ENCODE data around the gene SYCP2. TPM values are rescaled to one million over a fixed set of nuclear protein-coding genes. Genes with fewer than 3 reads are reported as not detected.

Gene SYCP2
- polyA plus RNA-seq, 1 of the 3 experiments (the other 2 are of a cell fraction), result 0.76 TPM

DNA sequence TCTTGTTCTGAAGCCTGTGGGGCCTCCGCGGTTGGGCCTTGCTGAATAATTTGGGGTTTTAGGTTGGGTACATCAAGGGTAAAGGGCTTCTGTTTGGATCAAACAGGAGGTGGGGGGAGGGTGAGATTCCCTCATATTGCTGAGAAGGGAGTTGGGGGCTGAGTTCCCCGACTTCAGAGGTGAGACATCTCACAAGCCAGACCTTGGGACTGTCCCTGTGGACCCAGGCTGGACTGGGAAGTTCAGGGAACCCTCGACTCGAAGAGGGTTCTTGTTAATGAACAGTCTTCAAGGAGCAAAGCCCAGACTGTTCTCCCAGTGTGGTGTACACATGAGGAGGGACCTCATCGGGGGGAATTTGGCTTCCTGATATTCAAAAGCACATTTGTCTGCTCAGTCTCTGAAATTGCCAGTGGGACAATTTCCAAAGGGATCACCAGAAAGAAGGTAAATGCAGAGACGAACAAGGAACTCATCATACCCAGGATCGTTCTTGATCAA, 118.5 kb downstream of the SYCP2 start:
- H3K4me1 ChIP-seq (ENCODE audit: control insufficient read depth in 1 of 2, insufficient read depth in 2 of 2, low read depth in 1 of 2, low read length in 1 of 2), result peaks cover 0 to 2% of the 10 kb centered on the region in 2 experiments; a peak in 1 of 4 replicates
- no peaks in the 10 kb centered on the region for H3F3A ChIP-seq (replicated peaks; ENCODE audit: insufficient read depth)
- no peak overlapping the region for H2AFZ ChIP-seq (ENCODE audit: low read depth)
- H3K4me3 ChIP-seq (ENCODE audit: low read depth in 2 of 2, low read length in 1 of 2), result no peak overlapping the region
- H3K4me2 ChIP-seq, result no peak overlapping the region
- H3K79me2 ChIP-seq (ENCODE audit: insufficient read depth), result no peaks in the 10 kb centered on the region
- no peaks in the 10 kb centered on the region for H3K9me3 ChIP-seq
- TF ChIP-seq RCOR1 (IDR thresholded peaks at IDR 0.05; ENCODE audit: low read length), result no peak
- TF ChIP-seq EP300 (IDR thresholded peaks at IDR 0.05; ENCODE audit: borderline replicate concordance in 1 of 2, low read depth in 1 of 2, low read length in 1 of 2), result no peak
- TF ChIP-seq FOSL2 (IDR thresholded peaks at IDR 0.05; ENCODE audit: borderline replicate concordance, low read depth), result no peak
- no peak for TF ChIP-seq SIN3A (IDR thresholded peaks at IDR 0.05; ENCODE audit: borderline replicate concordance, low read depth, low read length)
- TF ChIP-seq, protein P1, sequence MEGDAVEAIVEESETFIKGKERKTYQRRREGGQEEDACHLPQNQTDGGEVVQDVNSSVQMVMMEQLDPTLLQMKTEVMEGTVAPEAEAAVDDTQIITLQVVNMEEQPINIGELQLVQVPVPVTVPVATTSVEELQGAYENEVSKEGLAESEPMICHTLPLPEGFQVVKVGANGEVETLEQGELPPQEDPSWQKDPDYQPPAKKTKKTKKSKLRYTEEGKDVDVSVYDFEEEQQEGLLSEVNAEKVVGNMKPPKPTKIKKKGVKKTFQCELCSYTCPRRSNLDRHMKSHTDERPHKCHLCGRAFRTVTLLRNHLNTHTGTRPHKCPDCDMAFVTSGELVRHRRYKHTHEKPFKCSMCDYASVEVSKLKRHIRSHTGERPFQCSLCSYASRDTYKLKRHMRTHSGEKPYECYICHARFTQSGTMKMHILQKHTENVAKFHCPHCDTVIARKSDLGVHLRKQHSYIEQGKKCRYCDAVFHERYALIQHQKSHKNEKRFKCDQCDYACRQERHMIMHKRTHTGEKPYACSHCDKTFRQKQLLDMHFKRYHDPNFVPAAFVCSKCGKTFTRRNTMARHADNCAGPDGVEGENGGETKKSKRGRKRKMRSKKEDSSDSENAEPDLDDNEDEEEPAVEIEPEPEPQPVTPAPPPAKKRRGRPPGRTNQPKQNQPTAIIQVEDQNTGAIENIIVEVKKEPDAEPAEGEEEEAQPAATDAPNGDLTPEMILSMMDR (IDR thresholded peaks at IDR 0.05), result no peak
- no peak for TF ChIP-seq POLR2AphosphoS5 (IDR thresholded peaks at IDR 0.05; ENCODE audit: low read depth, low read length)
- TF ChIP-seq CHD2 (IDR thresholded peaks at IDR 0.05; ENCODE audit: low read length, partially characterized antibody), result no peak
- no peak for TF ChIP-seq RFX5 (IDR thresholded peaks at IDR 0.05; ENCODE audit: low read length)
- TF ChIP-seq SMC3 (IDR thresholded peaks at IDR 0.05; ENCODE audit: low read depth, low read length), result no peak
- H3K9ac ChIP-seq, result no peak overlapping the region
- CTCF ChIA-PET, result no interaction called here
- no peaks in the 10 kb centered on the region for H4K20me1 ChIP-seq (ENCODE audit: insufficient read depth)
- H3K27me3 ChIP-seq (ENCODE audit: insufficient read depth), result no peaks in the 10 kb centered on the region
- POLR2A ChIA-PET, result no interaction called here
- no peaks in the 10 kb centered on the region for H3K9me2 ChIP-seq
- 31% methylated on average over 8 of the region's 8 CpGs for WGBS (ENCODE audit: low lambda C conversion rate)
- no peak overlapping the region for H3K27ac ChIP-seq (ENCODE audit: low read depth in 2 of 2, low read length in 1 of 2)
- no peaks in the 10 kb centered on the region for H3K36me3 ChIP-seq (replicated peaks in 1 of 2; ENCODE audit: control insufficient read depth in 1 of 2, insufficient read depth in 2 of 2, low read length in 1 of 2)
- DNase-seq, result no peak

DNA sequence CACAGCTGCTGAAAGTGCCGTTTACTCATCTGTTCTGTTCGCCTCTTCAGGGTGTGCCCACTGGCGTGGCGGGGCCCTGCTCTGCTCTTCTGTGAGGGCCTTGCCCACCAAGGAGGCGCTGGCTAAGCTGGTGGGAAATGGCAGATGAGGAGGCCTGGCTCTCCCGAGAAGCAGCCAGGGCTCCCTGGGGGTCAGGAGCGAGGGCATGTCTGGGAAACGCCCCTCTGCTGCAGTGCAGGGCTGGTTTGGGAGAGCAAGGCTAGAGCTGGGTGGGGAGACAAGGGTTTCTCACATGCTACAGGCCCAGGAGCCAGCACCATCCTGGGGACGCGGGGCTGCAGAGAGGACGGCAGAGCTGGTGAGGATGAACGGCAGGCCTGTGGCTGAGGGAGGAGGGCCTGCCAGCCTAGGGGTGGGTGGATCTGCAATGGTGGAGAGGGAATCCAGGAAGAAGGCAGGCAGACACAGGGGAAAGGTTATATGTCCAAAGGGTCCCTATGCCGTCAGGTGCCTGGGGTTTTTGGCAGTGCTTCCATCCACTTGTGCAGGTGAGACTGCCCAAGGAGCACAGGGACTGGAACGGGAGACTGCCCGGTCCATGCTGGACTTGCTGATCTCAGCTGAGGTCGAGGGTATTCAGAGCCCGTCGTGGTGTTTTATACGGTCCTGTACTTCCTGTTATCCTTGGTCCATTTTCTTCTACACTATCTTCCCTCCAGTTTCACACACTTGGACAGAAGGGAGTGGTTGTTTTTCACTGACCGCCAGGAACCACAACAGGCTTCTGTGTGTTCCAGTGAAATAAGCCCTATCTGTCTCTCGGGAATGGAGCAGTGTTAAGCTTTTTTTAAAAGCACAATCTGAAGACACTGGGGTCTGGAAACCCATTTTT, 119.2 kb downstream of the SYCP2 start:
- Histone ChIP-seq H3K27ac (ENCODE audit: low read depth in 2 of 2, low read length in 1 of 2) (no peak overlapping the region), H2AFZ (ENCODE audit: low read depth) (no peak overlapping the region), H3K9me2 (no peaks in the 10 kb centered on the region), H3K79me2 (ENCODE audit: insufficient read depth) (no peaks in the 10 kb centered on the region), H3K27me3 (ENCODE audit: insufficient read depth) (no peaks in the 10 kb centered on the region), H3K4me2 (no peak overlapping the region), H4K20me1 (ENCODE audit: insufficient read depth) (no peaks in the 10 kb centered on the region), H3K4me3 (ENCODE audit: low read depth in 2 of 2, low read length in 1 of 2) (no peak overlapping the region), H3K36me3 (replicated peaks in 1 of 2; ENCODE audit: control insufficient read depth in 1 of 2, insufficient read depth in 2 of 2, low read length in 1 of 2) (no peaks in the 10 kb centered on the region), H3F3A (replicated peaks; ENCODE audit: insufficient read depth) (no peaks in the 10 kb centered on the region), H3K9ac (no peak overlapping the region), H3K9me3 (no peaks in the 10 kb centered on the region), H3K4me1 (ENCODE audit: control insufficient read depth in 1 of 2, insufficient read depth in 2 of 2, low read depth in 1 of 2, low read length in 1 of 2) (peaks cover 0 to 2% of the 10 kb centered on the region in 2 experiments; a peak in 1 of 4 replicates)
- ChIA-PET POLR2A (no interaction called here), CTCF (interaction anchor here (1.0 to 1.6 kb wide), 2 partner anchors 31 to 35 kb away, joined by 3 to 6 read pairs; no protein-coding TSS in a partner anchor)
- TF ChIP-seq RAD21 (IDR thresholded peaks at IDR 0.05; ENCODE audit: low read length) (no peak), CHD2 (IDR thresholded peaks at IDR 0.05; ENCODE audit: low read length, partially characterized antibody) (no peak), TAF1 (IDR thresholded peaks at IDR 0.05; ENCODE audit: borderline replicate concordance, low read depth, low read length) (no peak), RFX5 (IDR thresholded peaks at IDR 0.05; ENCODE audit: low read length) (no peak), MEF2A (IDR thresholded peaks at IDR 0.05; ENCODE audit: borderline replicate concordance, low read depth) (no peak), FOSL2 (IDR thresholded peaks at IDR 0.05; ENCODE audit: borderline replicate concordance, low read depth) (no peak), SMC3 (IDR thresholded peaks at IDR 0.05; ENCODE audit: low read depth, low read length) (no peak), RCOR1 (IDR thresholded peaks at IDR 0.05; ENCODE audit: low read length) (no peak), FOXJ3 (CRISPR knock-in tag; IDR thresholded peaks at IDR 0.05) (no peak)
- TF ChIP-seq, protein P2, sequence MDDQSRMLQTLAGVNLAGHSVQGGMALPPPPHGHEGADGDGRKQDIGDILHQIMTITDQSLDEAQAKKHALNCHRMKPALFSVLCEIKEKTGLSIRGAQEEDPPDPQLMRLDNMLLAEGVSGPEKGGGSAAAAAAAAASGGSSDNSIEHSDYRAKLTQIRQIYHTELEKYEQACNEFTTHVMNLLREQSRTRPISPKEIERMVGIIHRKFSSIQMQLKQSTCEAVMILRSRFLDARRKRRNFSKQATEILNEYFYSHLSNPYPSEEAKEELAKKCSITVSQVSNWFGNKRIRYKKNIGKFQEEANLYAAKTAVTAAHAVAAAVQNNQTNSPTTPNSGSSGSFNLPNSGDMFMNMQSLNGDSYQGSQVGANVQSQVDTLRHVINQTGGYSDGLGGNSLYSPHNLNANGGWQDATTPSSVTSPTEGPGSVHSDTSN (IDR thresholded peaks at IDR 0.05), result no peak
- no peak for DNase-seq
- WGBS (ENCODE audit: low lambda C conversion rate), result 45% methylated on average over 20 of the region's 21 CpGs
